Liver (tissue), 9 donors: Measurements from ENCODE around the gene CDH23. TPM values are rescaled to one million over a fixed set of nuclear protein-coding genes. Genes with fewer than 3 reads are reported as not detected.

ENCODE experiments used
- DNase-seq: peaks from one replicate; pipeline ENCODE4 v3.0.0-alpha.2; 2017; ENCODE audit warnings: low spot score
- H3K27ac ChIP-seq, 2 donors: one replicate each; pipeline ENCODE4 v1.7.0; 2013; ENCODE audit warnings: inconsistent platforms in 2 of 2, low read length in 2 of 2, control low read depth in 1 of 2, low read depth in 1 of 2, mild to moderate bottlenecking in 1 of 2
- H3K27me3 ChIP-seq, 4 donors: one replicate each; pipeline versions ENCODE4 v1.6.1 to v1.7.0; 2013; ENCODE audit warnings: low read length in 3 of 4, inconsistent platforms in 1 of 4, mild to moderate bottlenecking in 1 of 4, moderate library complexity in 1 of 4; ENCODE audit not compliant: control insufficient read depth in 4 of 4, insufficient read depth in 4 of 4
- H3K36me3 ChIP-seq, 4 donors: one replicate each; pipeline versions ENCODE4 v1.6.1 to v1.7.0; 2013; ENCODE audit warnings: low read length in 3 of 4, mild to moderate bottlenecking in 3 of 4, low read depth in 1 of 4, moderate library complexity in 1 of 4; ENCODE audit not compliant: control insufficient read depth in 4 of 4, insufficient read depth in 3 of 4
- H3K4me1 ChIP-seq, 4 donors: one replicate each; pipeline versions ENCODE4 v1.6.1 to v1.7.0; 2013; ENCODE audit warnings: low read length in 3 of 4, mild to moderate bottlenecking in 3 of 4, moderate library complexity in 1 of 4; ENCODE audit not compliant: control insufficient read depth in 4 of 4, insufficient read depth in 4 of 4
- H3K4me3 ChIP-seq, 3 donors: one replicate each; pipeline versions ENCODE4 v1.6.1 to v1.7.0; 2013; ENCODE audit warnings: low read length in 3 of 3, control low read depth in 1 of 3, low read depth in 1 of 3, mild to moderate bottlenecking in 1 of 3
- H3K9ac ChIP-seq, 2 donors: one replicate each; pipeline ENCODE4 v1.7.0; 2013; ENCODE audit warnings: low read length in 2 of 2, mild to moderate bottlenecking in 2 of 2, moderate library complexity in 2 of 2, control low read depth in 1 of 2, low read depth in 1 of 2
- H3K9me3 ChIP-seq, 4 donors: one replicate each; pipeline versions ENCODE4 v1.6.1 to v1.7.0; 2013; ENCODE audit warnings: low read length in 3 of 4; ENCODE audit not compliant: control insufficient read depth in 4 of 4
- EGR1 ChIP-seq, 2 donors: IDR thresholded peaks; 2 replicates each; pipeline ENCODE4 v1.6.1; 2016 to 2018; ENCODE audit warnings: antibody characterized with exemption in 2 of 2, low read depth in 2 of 2
- FOXA1 ChIP-seq: IDR thresholded peaks from 2 replicates; pipeline ENCODE4 v1.6.1; 2016; ENCODE audit warnings: antibody characterized with exemption
- GABPA ChIP-seq, 2 donors: IDR thresholded peaks in 1 of 2; conservative IDR thresholded peaks in 1 of 2; 2 replicates each; pipeline ENCODE4 v1.6.1; 2016; ENCODE audit warnings: antibody characterized with exemption in 2 of 2, mild to moderate bottlenecking in 1 of 2, moderate library complexity in 1 of 2
- HNF4A ChIP-seq, 2 donors: conservative IDR thresholded peaks; 2 replicates each; pipeline ENCODE4 v1.6.1; 2016; ENCODE audit warnings: antibody characterized with exemption in 2 of 2, mild to moderate bottlenecking in 2 of 2
- HNF4G ChIP-seq: IDR thresholded peaks from 2 replicates; pipeline ENCODE4 v1.6.1; 2016; ENCODE audit warnings: antibody characterized with exemption
- NR2F2 ChIP-seq: IDR thresholded peaks from 2 replicates; pipeline ENCODE4 v1.6.1; 2016; ENCODE audit warnings: antibody characterized with exemption
- RAD21 ChIP-seq, 2 donors: IDR thresholded peaks; 2 replicates each; pipeline ENCODE4 v1.6.1; 2016; ENCODE audit warnings: antibody characterized with exemption in 2 of 2, mild to moderate bottlenecking in 2 of 2
- RXRA ChIP-seq, 2 donors: IDR thresholded peaks; 2 replicates each; pipeline ENCODE4 v1.6.1; 2017 to 2018; ENCODE audit warnings: antibody characterized with exemption in 2 of 2, mild to moderate bottlenecking in 1 of 2
- SP1 ChIP-seq: IDR thresholded peaks from 2 replicates; pipeline ENCODE4 v1.6.1; 2018; ENCODE audit warnings: antibody characterized with exemption, mild to moderate bottlenecking
- TAF1 ChIP-seq: conservative IDR thresholded peaks from 2 replicates; pipeline ENCODE4 v1.6.1; 2016; ENCODE audit warnings: antibody characterized with exemption, mild to moderate bottlenecking
- YY1 ChIP-seq: IDR thresholded peaks from 2 replicates; pipeline ENCODE4 v1.6.1; 2016; ENCODE audit warnings: antibody characterized with exemption, mild to moderate bottlenecking
- ZBTB33 ChIP-seq: IDR thresholded peaks from 2 replicates; pipeline ENCODE4 v1.6.1; 2016; ENCODE audit warnings: antibody characterized with exemption
- WGBS: extraction: QIAGEN DNeasy Blood & Tissue Kit; methylation state at CpG from one replicate; pipeline ENCODE4 v1.1.7; 2013; 5-methylcytosine and 5-hydroxymethylcytosine counted together
- polyA plus RNA-seq, 2 donors: library from polyadenylated mRNA; stranded (reverse) in 1 of 2; unstranded in 1 of 2; fragments of 200-250 nt in 1 of 2; fragments of >200 nt in 1 of 2; fragmentation: Nextera tagmentation in 1 of 2; extraction: Ambion mirVana in 1 of 2; gene quantifications; one replicate each; pipeline versions ENCODE4 v1.2.1 to v1.2.3, GENCODE V29; 2013 to 2015
- total RNA-seq, 2 donors: library from RNA; depleted of rRNA; stranded (reverse); fragments of >200 nt; gene quantifications; one replicate each; pipeline ENCODE4 v1.2.3, GENCODE V29; 2014
- TF ChIP-seq, protein P1 (sequence below): IDR thresholded peaks from 2 replicates; pipeline ENCODE4 v1.6.1; 2016; ENCODE audit warnings: antibody characterized with exemption
- TF ChIP-seq, protein P2 (sequence below): IDR thresholded peaks from 2 replicates; pipeline ENCODE4 v1.6.1; 2016; ENCODE audit warnings: antibody characterized with exemption
- TF ChIP-seq, protein P3 (sequence below): fragments of 150-350 bp; IDR thresholded peaks from 2 replicates; pipeline ENCODE4 v1.5.1; 2017; ENCODE audit warnings: improper control_type of control experiment, low read depth, low read length; ENCODE audit not compliant: missing input control
- donor health status: healthy.
- donor health status: healthy.
- donor health status: healthy.
- donor health status: healthy.
- donor health status: healthy.

Gene CDH23
- total and polyA plus RNA-seq, 4 donors: 1.5 to 4.7 (median 3.4) TPM

- TF ChIP-seq ZBTB33: no peak
- TF ChIP-seq, protein P1, sequence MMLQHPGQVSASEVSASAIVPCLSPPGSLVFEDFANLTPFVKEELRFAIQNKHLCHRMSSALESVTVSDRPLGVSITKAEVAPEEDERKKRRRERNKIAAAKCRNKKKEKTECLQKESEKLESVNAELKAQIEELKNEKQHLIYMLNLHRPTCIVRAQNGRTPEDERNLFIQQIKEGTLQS: no peak
- TF ChIP-seq TAF1: no peak
Observed at GRCh38 chr10:71827852-71828251, 431.1 kb downstream of the CDH23 start (continued).

- no peaks in the 10 kb centered on the region for H3K27me3 ChIP-seq
- H3K4me3 ChIP-seq: no peak overlapping the region
- H3K36me3 ChIP-seq: peaks cover 21 to 81% (median 71%) of the 10 kb centered on the region in 4 donors
- H3K9ac ChIP-seq: no peak overlapping the region
- no peaks in the 10 kb centered on the region for H3K9me3 ChIP-seq
- no peak overlapping the region for H3K27ac ChIP-seq
- H3K4me1 ChIP-seq: peaks cover 0 to 3% (median 0%) of the 10 kb centered on the region in 4 donors
- TF ChIP-seq, protein P2, sequence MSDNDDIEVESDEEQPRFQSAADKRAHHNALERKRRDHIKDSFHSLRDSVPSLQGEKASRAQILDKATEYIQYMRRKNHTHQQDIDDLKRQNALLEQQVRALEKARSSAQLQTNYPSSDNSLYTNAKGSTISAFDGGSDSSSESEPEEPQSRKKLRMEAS: no peak
- TF ChIP-seq, protein P1: no peak
- no peak for DNase-seq
- 97% methylated on average over 7 of the region's 7 CpGs for WGBS
Observed at GRCh38 chr10:71828702-71829101, 432.0 kb downstream of the CDH23 start.

GRCh38 chr10:71829171-71829570, 432.5 kb downstream of the CDH23 start:
- Histone ChIP-seq H3K27me3 (no peaks in the 10 kb centered on the region), H3K4me3 (no peak overlapping the region), H3K27ac (no peak overlapping the region), H3K4me1 (peaks cover 0 to 8% (median 2%) of the 10 kb centered on the region in 4 donors), H3K36me3 (peaks cover 21 to 76% (median 67%) of the 10 kb centered on the region in 4 donors), H3K9me3 (no peaks in the 10 kb centered on the region), H3K9ac (no peak overlapping the region)
- WGBS: 82% methylated on average over 5 of the region's 5 CpGs
- DNase-seq: no peak
- TF ChIP-seq EGR1 (IDR thresholded peaks at IDR 0.05; ENCODE audit: low read depth in 2 of 2) (no peak), RXRA (IDR thresholded peaks at IDR 0.05) (peak in 1 of 2 donors; percentile 24), GABPA (IDR thresholded peaks at IDR 0.05 in 1 of 2, conservative IDR thresholded peaks at IDR 0.05 in 1 of 2) (no peak)
- TF ChIP-seq, protein P2: peak; percentile 29

- Histone ChIP-seq H3K36me3 (peaks cover 21 to 69% (median 60%) of the 10 kb centered on the region in 4 donors), H3K27me3 (no peaks in the 10 kb centered on the region), H3K9me3 (no peaks in the 10 kb centered on the region), H3K4me3 (no peak overlapping the region), H3K27ac (no peak overlapping the region), H3K9ac (no peak overlapping the region), H3K4me1 (peaks cover 0 to 12% (median 5%) of the 10 kb centered on the region in 4 donors)
- WGBS: 95% methylated on average over 5 of the region's 5 CpGs
- DNase-seq: no peak
- TF ChIP-seq HNF4G (no peak), NR2F2 (no peak), ZBTB33 (no peak), YY1 (no peak), EGR1 (IDR thresholded peaks at IDR 0.05; ENCODE audit: low read depth in 2 of 2) (no peak), RXRA (IDR thresholded peaks at IDR 0.05) (no peak), RAD21 (IDR thresholded peaks at IDR 0.05) (no peak), FOXA1 (no peak), HNF4A (conservative IDR thresholded peaks at IDR 0.05) (no peak), SP1 (no peak), TAF1 (no peak)
- TF ChIP-seq, protein P3, sequence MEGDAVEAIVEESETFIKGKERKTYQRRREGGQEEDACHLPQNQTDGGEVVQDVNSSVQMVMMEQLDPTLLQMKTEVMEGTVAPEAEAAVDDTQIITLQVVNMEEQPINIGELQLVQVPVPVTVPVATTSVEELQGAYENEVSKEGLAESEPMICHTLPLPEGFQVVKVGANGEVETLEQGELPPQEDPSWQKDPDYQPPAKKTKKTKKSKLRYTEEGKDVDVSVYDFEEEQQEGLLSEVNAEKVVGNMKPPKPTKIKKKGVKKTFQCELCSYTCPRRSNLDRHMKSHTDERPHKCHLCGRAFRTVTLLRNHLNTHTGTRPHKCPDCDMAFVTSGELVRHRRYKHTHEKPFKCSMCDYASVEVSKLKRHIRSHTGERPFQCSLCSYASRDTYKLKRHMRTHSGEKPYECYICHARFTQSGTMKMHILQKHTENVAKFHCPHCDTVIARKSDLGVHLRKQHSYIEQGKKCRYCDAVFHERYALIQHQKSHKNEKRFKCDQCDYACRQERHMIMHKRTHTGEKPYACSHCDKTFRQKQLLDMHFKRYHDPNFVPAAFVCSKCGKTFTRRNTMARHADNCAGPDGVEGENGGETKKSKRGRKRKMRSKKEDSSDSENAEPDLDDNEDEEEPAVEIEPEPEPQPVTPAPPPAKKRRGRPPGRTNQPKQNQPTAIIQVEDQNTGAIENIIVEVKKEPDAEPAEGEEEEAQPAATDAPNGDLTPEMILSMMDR: no peak
- TF ChIP-seq, protein P2: no peak
- TF ChIP-seq, protein P1: no peak
Observed at GRCh38 chr10:71829896-71830295, 433.2 kb downstream of the CDH23 start.
